Nephron (organoid): ENCODE results near the gene FMNL3.

Experiments used
- H3K27ac Mint-ChIP-seq, 3 experiments: 2 replicates each; pipeline ENCODE4 v1.8.0; 2020; ENCODE audit warnings: mixed read lengths in 3 of 3, mild to moderate bottlenecking in 2 of 3, moderate library complexity in 1 of 3
- H3K27me3 Mint-ChIP-seq: 2 replicates; pipeline ENCODE4 v1.8.0; 2021; ENCODE audit warnings: low read depth, mild to moderate bottlenecking, moderate library complexity, mixed read lengths
- H3K36me3 Mint-ChIP-seq: 2 replicates; pipeline ENCODE4 v1.8.0; 2020; ENCODE audit warnings: low read depth, mixed read lengths
- H3K4me1 Mint-ChIP-seq: 2 replicates; pipeline ENCODE4 v1.8.0; 2020; ENCODE audit warnings: mixed read lengths
- H3K4me3 Mint-ChIP-seq, 3 experiments: 2 replicates each; pipeline ENCODE4 v1.8.0; 2020; ENCODE audit warnings: mild to moderate bottlenecking in 3 of 3, mixed read lengths in 3 of 3, moderate library complexity in 2 of 3
- H3K9me3 Mint-ChIP-seq: 2 replicates; pipeline ENCODE4 v1.8.0; 2020; ENCODE audit warnings: mixed read lengths
- CTCF ChIP-seq, 3 experiments: fragments of 200-600 bp; sonication (generic); IDR thresholded peaks; one replicate each; pipeline ENCODE4 v1.5.0; 2021; ENCODE audit warnings: antibody characterized with exemption in 3 of 3; ENCODE audit not compliant: unreplicated experiment in 3 of 3

FMNL3 gene

GRCh38 chr12:49621651-49622500 lies 85.3 kb downstream of the FMNL3 start:
- H3K9me3 Mint-ChIP-seq = no peaks in the 10 kb centered on the region
- H3K27me3 Mint-ChIP-seq = peaks cover 6% of the 10 kb centered on the region
- peak overlapping the region; percentile 90 to 95 (median 93) for H3K27ac Mint-ChIP-seq
- TF ChIP-seq CTCF (IDR thresholded peaks at IDR 0.05; ENCODE audit: unreplicated experiment in 3 of 3) = no peak
- H3K36me3 Mint-ChIP-seq = no peaks in the 10 kb centered on the region
- H3K4me1 Mint-ChIP-seq = peaks cover 38% of the 10 kb centered on the region
- peak overlapping the region; percentile 89 to 93 (median 92) for H3K4me3 Mint-ChIP-seq

- Mint-ChIP-seq H3K4me3 (peak overlapping the region in 2 of 3 experiments; percentile 57 to 64), H3K4me1 (peaks cover 31% of the 10 kb centered on the region), H3K36me3 (no peaks in the 10 kb centered on the region), H3K9me3 (peaks cover 3% of the 10 kb centered on the region), H3K27me3 (peaks cover 4% of the 10 kb centered on the region), H3K27ac (peak overlapping the region; percentile 55 to 89 (median 68))
- TF ChIP-seq CTCF (IDR thresholded peaks at IDR 0.05; ENCODE audit: unreplicated experiment in 3 of 3) = no peak
These were observed 87.9 kb downstream of the FMNL3 start for GRCh38 chr12:49619286-49619685.

GRCh38 chr12:49618576-49618975 lies 88.6 kb downstream of the FMNL3 start:
- Mint-ChIP-seq H3K27me3 (peaks cover 4% of the 10 kb centered on the region), H3K36me3 (no peaks in the 10 kb centered on the region), H3K4me1 (peaks cover 27% of the 10 kb centered on the region), H3K4me3 (peak overlapping the region in 1 of 3 experiments; percentile 57), H3K9me3 (peaks cover 4% of the 10 kb centered on the region), H3K27ac (peak overlapping the region in 2 of 3 experiments; percentile 68 to 89)
- TF ChIP-seq CTCF (IDR thresholded peaks at IDR 0.05; ENCODE audit: unreplicated experiment in 3 of 3) = no peak

GRCh38 chr12:49616533-49617219 lies 90.5 kb downstream of the FMNL3 start:
- Mint-ChIP-seq H3K4me1 (peaks cover 20% of the 10 kb centered on the region), H3K27ac (no peak overlapping the region), H3K27me3 (peaks cover 4% of the 10 kb centered on the region), H3K36me3 (peaks cover 5% of the 10 kb centered on the region), H3K9me3 (peaks cover 9% of the 10 kb centered on the region), H3K4me3 (no peak overlapping the region)
- TF ChIP-seq CTCF (IDR thresholded peaks at IDR 0.05; ENCODE audit: unreplicated experiment in 3 of 3) = no peak

- no peak overlapping the region for H3K27ac Mint-ChIP-seq
- H3K4me1 Mint-ChIP-seq = peaks cover 13% of the 10 kb centered on the region
- peaks cover 5% of the 10 kb centered on the region for H3K36me3 Mint-ChIP-seq
- no peak overlapping the region for H3K4me3 Mint-ChIP-seq
- H3K9me3 Mint-ChIP-seq = peaks cover 9% of the 10 kb centered on the region
- TF ChIP-seq CTCF (IDR thresholded peaks at IDR 0.05; ENCODE audit: unreplicated experiment in 3 of 3) = no peak
- H3K27me3 Mint-ChIP-seq = peaks cover 4% of the 10 kb centered on the region
These were observed 91.5 kb downstream of the FMNL3 start for GRCh38 chr12:49615725-49616124.
